Gastroesophageal sphincter (tissue), 3 donors: ENCODE results near the gene PGAP3.

Experiments
- CTCF ChIP-seq, 4 experiments: fragments of 200-600 bp in 2 of 4; fragments of 450-650 bp in 2 of 4; sonication (generic) in 1 of 4; IDR thresholded peaks; one replicate each; pipeline ENCODE4 v1.5.1; 2017 to 2019; ENCODE audit warnings: antibody characterized with exemption in 4 of 4, mild to moderate bottlenecking in 2 of 4, moderate library complexity in 2 of 4
- POLR2A ChIP-seq, 2 donors: fragments of 450-650 bp; IDR thresholded peaks; one replicate each; pipeline ENCODE4 v1.6.1; 2017; ENCODE audit warnings: antibody characterized with exemption in 2 of 2, mild to moderate bottlenecking in 2 of 2, moderate library complexity in 1 of 2
- POLR2AphosphoS5 ChIP-seq: sonication (generic); formaldehyde crosslinking; IDR thresholded peaks from one replicate; pipeline ENCODE4 v1.6.1; 2017; ENCODE audit warnings: antibody characterized with exemption

GRCh38 chr17:39677072-39677471 lies 10.8 kb downstream of the PGAP3 start:
- TF ChIP-seq CTCF (IDR thresholded peaks at IDR 0.05) (no peak), POLR2A (IDR thresholded peaks at IDR 0.05) (no peak), POLR2AphosphoS5 (no peak)
